B cell (primary cell): Measurements from ENCODE around the gene SSBP3. TPM values are rescaled to one million over a fixed set of nuclear protein-coding genes. Genes with fewer than 3 reads are reported as not detected.
A peak's percentile ranks its signal among the peaks of the same experiment; 100 is the strongest.

Source experiments
- ATAC-seq: fragments of 200-7000 bp; cut with Tn5 transposase; one replicate; pipeline ENCODE4 v1.10.0; 2021; ENCODE audit warnings: low read depth, mild to moderate bottlenecking, moderate number of reproducible peaks, moderate library complexity
- CTCF ChIA-PET: fragments of 350-600 bp; sonication (Branson Sonifier 250); formaldehyde crosslinking; loops from one replicate; lab custom pipeline; 2021; ENCODE audit warnings: antibody characterized with exemption, inconsistent platforms; lab: Charles Lee
- POLR2A ChIA-PET: fragments of 350-600 bp; sonication (Branson Sonifier 250); formaldehyde crosslinking; loops from one replicate; lab custom pipeline; 2021; ENCODE audit warnings: antibody characterized with exemption; lab: Charles Lee
- DNase-seq: peaks from one replicate; pipeline ENCODE4 v3.0.0; 2013
- H2AFZ ChIP-seq: 2 replicates; pipeline ENCODE4 v1.6.1; 2012; ENCODE audit warnings: mild to moderate bottlenecking, low read depth, low read length; ENCODE audit not compliant: insufficient read depth, poor library complexity, severe bottlenecking
- H3K27ac ChIP-seq, 2 donors: 1 replicate in 1 of 2; 2 replicates in 1 of 2; pipeline ENCODE4 v1.5.1; 2012 to 2013; ENCODE audit warnings: low read length in 2 of 2, mild to moderate bottlenecking in 2 of 2, moderate library complexity in 1 of 2
- H3K27me3 ChIP-seq, 4 experiments: fragments of 200-600 bp in 1 of 4; sonication (generic) in 1 of 4; replicated peaks in 1 of 4; 1 replicate in 2 of 4; 2 replicates in 2 of 4; pipeline versions ENCODE4 v1.6.1 to v1.7.0; 2013 to 2016; ENCODE audit warnings: low read length in 3 of 4, mild to moderate bottlenecking in 2 of 4, mixed read lengths in 1 of 4, moderate library complexity in 1 of 4; ENCODE audit not compliant: insufficient read depth in 4 of 4, control insufficient read depth in 3 of 4; ENCODE audit errors: control extremely low read depth in 1 of 4
- H3K36me3 ChIP-seq, 2 experiments: replicated peaks in 1 of 2; 1 replicate in 1 of 2; 2 replicates in 1 of 2; pipeline versions ENCODE4 v1.6.1 to v1.7.1; 2013; ENCODE audit warnings: low read length in 1 of 2; ENCODE audit not compliant: insufficient read depth in 2 of 2, control insufficient read depth in 1 of 2; ENCODE audit errors: control extremely low read depth in 1 of 2, extremely low read depth in 1 of 2
- H3K4me1 ChIP-seq, 2 donors: fragments of 200-600 bp in 1 of 2; sonication (generic) in 1 of 2; 1 replicate in 1 of 2; 2 replicates in 1 of 2; pipeline versions ENCODE4 v1.5.1 to v1.6.1; 2013 to 2017; ENCODE audit warnings: low read length in 2 of 2; ENCODE audit not compliant: control insufficient read depth in 2 of 2, insufficient read depth in 2 of 2
- H3K4me2 ChIP-seq: replicated peaks from 2 replicates; pipeline ENCODE3; 2012; ENCODE audit warnings: mild to moderate bottlenecking, low read depth, low read length; ENCODE audit not compliant: poor library complexity, severe bottlenecking
- H3K4me3 ChIP-seq, 5 experiments: fragments of 200-600 bp in 1 of 5; sonication (generic) in 1 of 5; 1 replicate in 3 of 5; 2 replicates in 2 of 5; pipeline versions ENCODE4 v1.5.1 to v1.7.0; 2011 to 2016; ENCODE audit warnings: low read length in 4 of 5, mild to moderate bottlenecking in 4 of 5, low read depth in 2 of 5, control low read depth in 1 of 5, moderate library complexity in 1 of 5; ENCODE audit not compliant: insufficient read depth in 1 of 5; ENCODE audit errors: control extremely low read depth in 1 of 5, extremely low read depth in 1 of 5
- H3K79me2 ChIP-seq: fragments of 200-600 bp; sonication (generic); one replicate; pipeline ENCODE4 v1.6.0; 2016; ENCODE audit warnings: low read length; ENCODE audit not compliant: control insufficient read depth, insufficient read depth
- H3K9ac ChIP-seq: fragments of 200-600 bp; sonication (generic); 2 replicates; pipeline ENCODE4 v1.6.1; 2017; ENCODE audit warnings: mild to moderate bottlenecking, low read length, moderate library complexity
- H3K9me3 ChIP-seq, 3 donors: one replicate each; pipeline versions ENCODE4 v1.6.1 to v1.7.1; 2013; ENCODE audit warnings: low read length in 2 of 3; ENCODE audit not compliant: control insufficient read depth in 2 of 3, insufficient read depth in 1 of 3; ENCODE audit errors: control extremely low read depth in 1 of 3
- H4K20me1 ChIP-seq: 2 replicates; pipeline ENCODE4 v1.6.0; 2012; ENCODE audit warnings: mild to moderate bottlenecking, low read length; ENCODE audit not compliant: insufficient read depth, control insufficient read depth, poor library complexity, severe bottlenecking
- H3K27ac Mint-ChIP-seq: one replicate; pipeline ENCODE4 v1.8.0; 2021; ENCODE audit warnings: mixed read lengths
- H3K27me3 Mint-ChIP-seq: one replicate; pipeline ENCODE4 v1.8.0; 2021; ENCODE audit warnings: mixed read lengths
- H3K4me1 Mint-ChIP-seq: one replicate; pipeline ENCODE4 v1.8.0; 2021; ENCODE audit warnings: mixed read lengths
- H3K4me3 Mint-ChIP-seq: one replicate; pipeline ENCODE4 v1.8.0; 2021; ENCODE audit warnings: mixed read lengths
- H3K9me3 Mint-ChIP-seq: one replicate; pipeline ENCODE4 v1.8.0; 2022; ENCODE audit warnings: mixed read lengths; ENCODE audit not compliant: insufficient read depth
- CTCF ChIP-seq: fragments of 200-600 bp; IDR thresholded peaks from one replicate; pipeline ENCODE4 v1.8.0; 2022; ENCODE audit warnings: antibody characterized with exemption, mild to moderate bottlenecking
- EZH2 ChIP-seq: IDR thresholded peaks from 2 replicates; pipeline ENCODE4 v1.6.1; 2012; ENCODE audit warnings: borderline replicate concordance, low read depth, mild to moderate bottlenecking, moderate library complexity, low read length; ENCODE audit not compliant: insufficient read depth, poor library complexity, severe bottlenecking
- WGBS: methylation state at CpG from one replicate; pipeline ENCODE4 v1.1.5; 2013; ENCODE audit warnings: missing lambda C conversion rate; ENCODE audit not compliant: insufficient coverage; 5-methylcytosine and 5-hydroxymethylcytosine counted together
- intact Hi-C: fragments of 100-400 bp; cut with micrococcal nuclease; formaldehyde crosslinking; loops from one replicate; pipeline ENCODE4 v1.10.0; 2022
- polyA plus RNA-seq: library from polyadenylated mRNA; depleted of rRNA; stranded (reverse); fragments of >200 nt; gene quantifications from 2 replicates; pipeline ENCODE4 v1.2.3, GENCODE V29; 2012
- total RNA-seq, 2 donors: library from RNA; stranded (reverse); fragments of 120-200 nt in 1 of 2; gene quantifications; 1 replicate in 1 of 2; 2 replicates in 1 of 2; pipeline versions ENCODE4 v1.2.3 to v1.2.4, GENCODE V29; 2013 to 2022

SSBP3 gene
- total and polyA plus RNA-seq, 2 donors (not counting 1 experiment from before 2014, with no cell fraction given), result 16.9 to 30.7 TPM

- intact Hi-C loops, result no loop called here
- Histone ChIP-seq H3K4me2 (no peak overlapping the region), H3K79me2 (peaks cover 8% of the 10 kb centered on the region), H3K27me3 (no peaks in the 10 kb centered on the region), H3K36me3 (peaks cover 0 to 3% of the 10 kb centered on the region in 2 experiments), H2AFZ (no peak overlapping the region), H3K9ac (no peak overlapping the region), H3K4me3 (no peak overlapping the region), H3K9me3 (no peaks in the 10 kb centered on the region), H4K20me1 (no peaks in the 10 kb centered on the region), H3K27ac (no peak overlapping the region), H3K4me1 (peaks cover 0 to 9% of the 10 kb centered on the region in 2 donors)
- no peaks in the 10 kb centered on the region for H3K9me3 Mint-ChIP-seq
- ChIA-PET CTCF (no interaction called here), POLR2A (no interaction called here)
- ATAC-seq (no peak), DNase-seq (no peak)
- H3K27me3 Mint-ChIP-seq, result no peaks in the 10 kb centered on the region
- peaks cover 32% of the 10 kb centered on the region for H3K4me1 Mint-ChIP-seq
- H3K4me3 Mint-ChIP-seq, result no peak overlapping the region
- WGBS, result no CpG with 5 or more reads among the region's 5 CpGs
- H3K27ac Mint-ChIP-seq, result no peak overlapping the region
- no peak for TF ChIP-seq EZH2
- no peak for TF ChIP-seq CTCF
Observed at GRCh38 chr1:54329312-54330003, 76.7 kb downstream of the SSBP3 start.

- H3K4me3 Mint-ChIP-seq, result peak overlapping the region; percentile 15
Observed at GRCh38 chr1:54328066-54328636, 78.0 kb downstream of the SSBP3 start.

More at GRCh38 chr1:54328066-54328636, 78.0 kb downstream of the SSBP3 start:
- TF ChIP-seq CTCF (no peak), EZH2 (no peak)
- H3K9me3 Mint-ChIP-seq, result no peaks in the 10 kb centered on the region
- no peak overlapping the region for H3K27ac ChIP-seq
- 90% methylated on average over 12 of the region's 12 CpGs for WGBS
- DNase-seq (no peak), ATAC-seq (no peak)
- no peaks in the 10 kb centered on the region for H3K9me3 ChIP-seq
- peaks cover 31% of the 10 kb centered on the region for H3K4me1 Mint-ChIP-seq
- H2AFZ ChIP-seq, result no peak overlapping the region
- H4K20me1 ChIP-seq, result no peaks in the 10 kb centered on the region
- no peak overlapping the region for H3K4me2 ChIP-seq
- H3K9ac ChIP-seq, result no peak overlapping the region
- ChIA-PET POLR2A (no interaction called here), CTCF (no interaction called here)
- no peaks in the 10 kb centered on the region for H3K27me3 ChIP-seq
- H3K4me1 ChIP-seq, result peaks cover 0 to 9% of the 10 kb centered on the region in 2 donors
- peaks cover 0 to 3% of the 10 kb centered on the region in 2 experiments for H3K36me3 ChIP-seq
- no peaks in the 10 kb centered on the region for H3K27me3 Mint-ChIP-seq
- intact Hi-C loops, result no loop called here
- peaks cover 8% of the 10 kb centered on the region for H3K79me2 ChIP-seq
- no peak overlapping the region for H3K4me3 ChIP-seq
- no peak overlapping the region for H3K27ac Mint-ChIP-seq
